Thyroid gland (tissue), 4 donors: ENCODE measurements around the gene ZNF681.

ENCODE experiments used
- CTCF ChIP-seq, 6 experiments: fragments of 200-600 bp in 3 of 6; fragments of 450-650 bp in 3 of 6; sonication (generic) in 3 of 6; IDR thresholded peaks; one replicate each; pipeline ENCODE4 v1.5.1; 2016 to 2019; ENCODE audit warnings: antibody characterized with exemption in 6 of 6, mild to moderate bottlenecking in 2 of 6, inconsistent platforms in 1 of 6, moderate library complexity in 1 of 6
- POLR2A ChIP-seq, 2 donors: fragments of 450-650 bp; IDR thresholded peaks; one replicate each; pipeline ENCODE4 v1.6.1; 2017; ENCODE audit warnings: antibody characterized with exemption in 2 of 2, mild to moderate bottlenecking in 2 of 2, moderate library complexity in 1 of 2

GRCh38 chr19:23799321-23799720, 40.6 kb upstream of the ZNF681 start:
- TF ChIP-seq CTCF (IDR thresholded peaks at IDR 0.05) (no peak), POLR2A (IDR thresholded peaks at IDR 0.05) (no peak)
